GM12873 (cell line): ENCODE measurements around the gene PRKD1.

Experiments
- TF ChIP-seq, protein P1 (sequence below): IDR thresholded peaks from 2 replicates; pipeline ENCODE4 v1.5.1; 2012; ENCODE audit warnings: low read depth, mild to moderate bottlenecking, moderate library complexity, low read length, control low read depth; ENCODE audit not compliant: insufficient read depth; ENCODE audit errors: missing control alignments

The PRKD1 gene

DNA sequence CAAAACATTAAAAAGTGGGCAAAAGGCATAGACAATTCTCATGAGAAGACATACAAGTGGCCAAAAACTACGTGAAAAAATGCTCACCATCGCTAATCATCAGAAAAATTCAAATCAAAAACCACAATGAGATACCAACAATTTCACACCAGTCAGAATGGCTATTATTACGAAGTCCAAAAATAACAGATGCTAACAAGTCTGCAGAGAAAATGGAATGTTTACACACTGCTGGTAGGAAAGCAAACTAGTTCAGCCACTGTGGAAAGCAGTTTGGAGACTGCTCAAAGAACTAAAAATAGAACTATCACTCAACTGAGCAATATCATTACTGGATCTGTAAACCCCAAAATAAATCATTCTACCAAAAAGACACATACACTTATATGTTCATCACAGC is 76.2 kb downstream of the PRKD1 start:
- TF ChIP-seq, protein P1, sequence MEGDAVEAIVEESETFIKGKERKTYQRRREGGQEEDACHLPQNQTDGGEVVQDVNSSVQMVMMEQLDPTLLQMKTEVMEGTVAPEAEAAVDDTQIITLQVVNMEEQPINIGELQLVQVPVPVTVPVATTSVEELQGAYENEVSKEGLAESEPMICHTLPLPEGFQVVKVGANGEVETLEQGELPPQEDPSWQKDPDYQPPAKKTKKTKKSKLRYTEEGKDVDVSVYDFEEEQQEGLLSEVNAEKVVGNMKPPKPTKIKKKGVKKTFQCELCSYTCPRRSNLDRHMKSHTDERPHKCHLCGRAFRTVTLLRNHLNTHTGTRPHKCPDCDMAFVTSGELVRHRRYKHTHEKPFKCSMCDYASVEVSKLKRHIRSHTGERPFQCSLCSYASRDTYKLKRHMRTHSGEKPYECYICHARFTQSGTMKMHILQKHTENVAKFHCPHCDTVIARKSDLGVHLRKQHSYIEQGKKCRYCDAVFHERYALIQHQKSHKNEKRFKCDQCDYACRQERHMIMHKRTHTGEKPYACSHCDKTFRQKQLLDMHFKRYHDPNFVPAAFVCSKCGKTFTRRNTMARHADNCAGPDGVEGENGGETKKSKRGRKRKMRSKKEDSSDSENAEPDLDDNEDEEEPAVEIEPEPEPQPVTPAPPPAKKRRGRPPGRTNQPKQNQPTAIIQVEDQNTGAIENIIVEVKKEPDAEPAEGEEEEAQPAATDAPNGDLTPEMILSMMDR = no peak

DNA sequence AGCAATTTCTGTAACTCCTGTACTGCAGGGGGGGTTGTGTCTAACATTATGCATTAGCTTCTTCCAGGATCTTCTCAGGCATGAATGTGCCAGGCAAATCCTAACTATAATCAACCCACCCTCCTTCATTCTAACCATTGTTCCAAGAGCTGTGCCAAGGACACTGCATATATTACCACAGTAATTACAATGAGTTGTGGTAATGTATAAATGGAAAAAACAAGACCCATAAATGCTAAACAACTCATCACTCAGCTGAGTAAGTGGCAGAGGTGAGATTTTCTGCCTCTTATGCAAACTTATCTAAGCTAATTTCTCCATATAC is 80.6 kb downstream of the PRKD1 start:
- TF ChIP-seq, protein P1 = no peak

DNA sequence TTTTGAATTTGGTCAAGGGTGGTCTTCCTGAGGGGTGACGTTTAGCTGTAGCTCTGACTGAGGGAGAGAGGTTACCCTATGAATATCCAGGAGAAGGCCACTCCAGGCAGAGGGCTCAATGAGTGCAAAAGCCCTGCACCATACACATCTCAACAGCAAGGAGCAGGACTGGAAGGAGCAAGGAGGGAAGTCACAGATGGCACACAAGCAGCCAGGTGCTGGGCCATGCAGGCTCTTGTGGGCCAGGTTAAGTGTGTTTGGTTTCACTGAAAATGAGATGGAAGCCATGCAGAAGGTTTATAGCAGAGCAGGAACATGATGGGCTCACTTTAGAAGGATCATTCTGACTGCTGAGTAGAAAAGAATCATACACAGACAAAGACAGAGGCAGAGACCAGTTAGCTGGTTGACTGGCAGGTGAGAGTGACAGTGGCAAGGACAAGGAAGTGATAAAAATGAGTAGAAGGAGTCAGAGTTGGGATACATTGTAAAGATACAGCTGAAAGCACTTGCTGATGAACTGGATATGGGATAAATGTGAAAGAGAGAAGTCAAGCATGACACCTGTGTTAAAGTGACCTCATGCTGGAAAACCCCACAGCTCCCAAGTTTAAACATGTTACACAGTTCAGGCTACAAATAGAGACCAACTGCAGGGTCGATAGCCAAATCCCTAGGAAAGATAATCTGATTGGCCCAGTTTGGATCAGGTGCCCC is 81.2 kb downstream of the PRKD1 start:
- TF ChIP-seq, protein P1 = no peak

DNA sequence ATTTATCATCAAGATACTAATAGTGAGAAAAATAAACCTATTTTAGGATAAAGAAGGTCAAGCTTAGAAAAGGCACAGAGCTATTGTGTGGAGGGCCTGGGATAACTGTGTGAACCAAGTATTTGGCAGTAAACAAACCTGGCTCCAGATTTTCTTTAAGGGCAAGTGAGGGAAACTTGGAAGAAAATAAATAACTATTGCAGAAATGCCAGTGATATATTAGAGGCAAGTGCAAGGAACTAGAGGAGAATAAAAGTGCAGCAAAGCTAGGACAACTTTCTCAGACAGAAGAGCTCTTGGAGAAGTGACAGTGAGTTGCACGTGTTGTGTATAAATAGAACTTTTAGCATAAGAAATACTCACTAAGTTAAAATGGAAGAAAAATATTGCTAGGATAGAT is 83.7 kb downstream of the PRKD1 start:
- TF ChIP-seq, protein P1 = no peak

DNA sequence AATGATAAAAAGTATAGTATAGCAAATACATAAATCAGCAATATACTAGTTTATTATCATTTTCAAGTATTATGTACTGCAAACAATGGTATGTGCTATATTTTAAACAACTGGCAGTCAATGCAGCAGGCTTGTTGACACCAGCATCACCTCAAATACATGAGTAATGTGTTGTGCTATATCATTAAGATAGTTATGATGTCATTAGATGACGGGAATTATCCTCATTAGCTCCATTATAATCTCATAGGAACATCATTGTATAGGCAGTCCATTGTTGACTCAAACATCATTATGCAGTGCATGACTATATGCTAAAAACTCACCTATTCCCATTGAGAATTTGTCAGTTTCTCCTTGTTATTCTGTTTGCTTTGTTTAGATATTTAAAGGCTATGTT is 85.4 kb downstream of the PRKD1 start:
- TF ChIP-seq, protein P1 = no peak

DNA sequence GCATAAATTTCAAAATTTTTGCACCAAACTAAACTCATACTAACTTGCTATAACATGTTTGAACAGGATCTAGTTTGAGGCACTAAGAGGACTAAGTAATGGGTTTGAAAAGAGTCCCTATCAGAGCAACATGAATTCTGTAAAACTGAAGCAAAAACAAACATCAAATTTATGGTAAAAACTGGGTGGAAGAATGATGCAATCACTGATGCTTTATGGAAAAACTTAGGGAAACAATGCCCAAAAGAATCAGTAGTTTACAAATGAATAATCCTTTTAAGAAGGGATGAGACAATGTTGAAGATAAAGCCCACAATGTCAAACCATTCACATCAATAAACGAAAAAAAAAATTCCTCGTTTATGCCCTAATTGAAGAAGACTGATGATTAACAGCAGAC is 88.9 kb downstream of the PRKD1 start:
- TF ChIP-seq, protein P1 = no peak

- TF ChIP-seq, protein P1 = no peak
These were observed 91.3 kb downstream of the PRKD1 start for GRCh38 chr14:29836395-29836794.
